CD4-positive, alpha-beta T cell treated with Interleukin-12 subunit alpha and Interleukin-12 subunit beta, for 1 hour (primary cell): Measurements from ENCODE around the gene DBNDD1.

ENCODE experiments used
- DNase-seq: peaks from one replicate; pipeline ENCODE4 v3.0.0-alpha.2; 2020

Gene DBNDD1

DNA sequence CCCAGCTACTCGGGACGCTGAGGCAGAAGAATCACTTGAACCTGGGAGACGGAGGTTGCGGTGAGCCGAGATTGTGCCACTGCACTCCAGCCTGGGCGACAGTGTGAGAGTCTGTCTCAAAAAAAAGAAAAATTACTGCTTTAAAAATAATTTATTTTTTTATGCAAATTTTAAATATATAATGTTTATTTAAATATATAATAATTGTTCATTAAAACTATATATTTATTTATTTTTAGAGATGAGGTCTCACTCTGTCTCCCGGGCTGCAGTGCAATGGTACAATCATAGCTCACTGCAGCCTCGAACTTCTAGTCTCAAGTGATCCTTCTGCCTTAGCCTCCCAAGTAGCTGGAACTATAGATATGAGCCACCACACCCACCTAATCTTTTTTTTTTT, 15.2 kb upstream of the DBNDD1 start:
- DNase-seq = no peak

DNA sequence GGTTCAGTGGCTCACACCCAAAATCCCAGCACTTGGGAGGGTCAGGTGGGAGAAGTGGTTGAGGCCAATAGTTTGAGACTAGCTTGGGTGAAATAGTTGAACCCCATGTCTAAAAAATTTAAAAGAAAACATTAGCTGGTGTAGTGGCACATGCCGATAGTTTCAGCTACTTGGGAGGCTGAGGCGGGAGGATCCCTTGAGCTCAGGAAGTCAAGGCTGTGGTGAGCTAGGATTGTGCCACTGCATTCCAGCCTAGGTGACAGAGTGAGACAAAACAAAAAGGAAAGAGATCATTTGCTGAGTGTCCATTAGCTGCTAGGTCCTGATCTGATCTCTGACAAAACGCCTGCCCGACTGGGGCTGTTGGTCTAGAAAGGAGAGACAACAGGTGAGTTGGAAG, 14.1 kb upstream of the DBNDD1 start:
- DNase-seq = no peak

DNA sequence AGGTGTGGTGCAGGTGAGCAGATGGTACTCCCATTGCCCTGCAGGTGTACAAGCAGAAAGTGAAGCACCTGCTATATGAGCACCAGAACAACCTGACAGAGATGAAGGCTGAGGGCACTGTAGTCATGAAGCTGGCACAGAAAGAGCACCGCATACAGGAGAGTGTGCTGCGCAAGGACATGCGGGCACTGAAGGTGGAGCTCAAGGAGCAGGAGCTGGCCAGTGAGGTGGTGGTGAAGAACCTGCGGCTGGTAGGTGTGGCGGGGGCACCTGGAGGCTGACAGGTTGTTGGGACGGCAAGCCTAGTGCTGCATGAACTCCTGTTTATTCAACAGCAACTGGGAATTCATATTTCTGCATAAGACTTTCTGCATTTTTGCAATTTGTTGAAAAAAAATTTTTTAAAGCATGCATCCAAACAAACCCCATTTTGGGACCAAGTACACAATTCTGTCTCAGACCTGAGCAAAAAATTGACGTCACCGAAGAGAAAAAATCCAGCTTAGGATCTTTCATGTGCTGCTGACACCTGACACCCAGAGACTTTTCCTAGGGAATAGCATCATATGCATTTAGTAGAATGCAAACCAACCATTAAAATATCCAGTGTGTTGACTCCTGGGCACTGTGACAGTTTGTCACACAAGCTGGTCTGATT, 13.5 kb upstream of the DBNDD1 start:
- no peak for DNase-seq

DNA sequence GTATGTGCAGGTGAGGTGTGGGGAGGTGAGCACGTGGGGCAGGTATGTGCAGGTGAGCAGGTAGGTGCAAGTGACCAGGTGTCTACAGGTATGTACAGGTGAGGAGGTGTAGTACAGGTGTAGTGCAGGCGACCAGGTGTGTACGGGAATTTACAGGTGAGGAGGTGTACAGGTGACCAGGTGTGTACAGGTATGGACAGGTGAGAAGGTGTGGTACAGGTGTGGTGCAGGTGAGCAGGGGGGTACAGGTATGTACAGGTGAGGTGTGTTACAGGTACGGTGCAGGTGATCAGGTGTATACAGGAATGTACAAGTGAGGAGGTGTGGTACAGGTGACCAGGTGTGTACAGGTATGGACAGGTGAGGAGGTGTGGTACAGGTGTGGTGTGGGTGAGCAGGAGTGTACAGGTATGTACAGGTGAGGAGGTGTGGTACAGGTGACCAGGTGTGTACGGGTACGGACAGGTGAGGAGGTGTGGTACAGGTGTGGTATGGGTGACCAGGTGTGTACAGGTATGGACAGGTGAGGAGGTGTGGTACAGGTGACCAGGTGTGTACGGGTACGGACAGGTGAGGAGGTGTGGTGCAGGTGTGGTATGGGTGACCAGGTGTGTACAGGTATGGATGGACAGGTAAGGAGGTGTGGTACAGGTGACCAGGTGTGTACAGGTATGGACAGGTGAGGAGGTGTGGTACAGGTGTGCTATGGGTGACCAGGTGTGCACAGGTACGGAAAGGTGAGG, 12.8 kb upstream of the DBNDD1 start:
- no peak for DNase-seq

DNA sequence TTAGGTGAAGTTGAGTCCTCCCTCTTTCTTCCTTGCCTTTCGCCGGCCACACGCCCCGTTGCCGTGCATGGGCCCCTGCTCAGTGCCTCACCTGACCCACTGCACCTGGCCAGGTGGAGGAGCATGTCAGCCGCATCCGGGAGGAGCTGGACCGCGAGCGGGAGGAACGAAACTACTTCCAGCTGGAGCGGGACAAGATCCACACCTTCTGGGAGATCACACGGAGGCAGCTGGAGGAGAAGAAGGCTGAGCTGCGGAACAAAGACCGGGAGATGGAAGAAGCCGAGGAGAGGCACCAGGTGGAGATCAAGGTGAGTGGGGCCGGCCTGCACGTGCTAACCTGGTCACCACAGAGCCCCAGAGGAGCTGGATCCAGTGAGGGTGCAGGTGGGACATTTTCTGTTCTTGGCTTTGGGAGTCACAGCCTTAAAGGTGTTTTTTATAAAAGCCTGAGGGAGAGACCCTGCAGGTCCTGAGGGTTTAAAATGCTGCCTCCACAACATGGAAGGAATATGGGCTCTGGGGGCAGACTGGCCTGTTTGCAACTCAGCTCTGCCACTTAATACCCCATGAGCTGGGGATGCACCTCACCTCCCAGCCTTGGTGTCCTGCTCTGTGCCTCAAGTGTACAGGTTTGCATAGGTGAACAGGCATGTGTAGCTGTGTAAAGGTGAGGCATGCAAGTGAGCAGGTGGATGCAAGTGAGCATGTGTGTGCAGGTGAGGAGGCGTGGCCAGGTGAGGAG, 12.1 kb upstream of the DBNDD1 start:
- no peak for DNase-seq

DNA sequence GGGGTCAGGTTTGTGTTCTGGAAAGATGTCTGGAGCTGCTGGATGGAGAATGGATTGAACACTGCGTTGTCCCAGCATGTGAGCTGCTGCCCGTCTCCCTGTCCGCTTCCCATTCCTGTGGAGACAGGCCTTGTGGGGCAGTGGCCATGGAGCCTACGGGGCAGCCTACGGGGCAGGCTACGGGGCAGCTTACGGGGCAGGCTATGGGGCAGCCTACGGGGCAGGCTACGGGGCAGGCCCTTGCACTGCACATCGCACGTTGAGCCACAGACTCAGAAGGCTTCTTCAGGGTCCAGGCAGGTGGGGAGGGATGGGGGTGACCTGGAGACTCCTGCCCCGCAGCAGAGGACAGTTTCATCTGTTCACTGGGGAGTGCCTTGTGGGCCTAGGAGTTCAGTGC, 9.7 kb upstream of the DBNDD1 start:
- no peak for DNase-seq

DNA sequence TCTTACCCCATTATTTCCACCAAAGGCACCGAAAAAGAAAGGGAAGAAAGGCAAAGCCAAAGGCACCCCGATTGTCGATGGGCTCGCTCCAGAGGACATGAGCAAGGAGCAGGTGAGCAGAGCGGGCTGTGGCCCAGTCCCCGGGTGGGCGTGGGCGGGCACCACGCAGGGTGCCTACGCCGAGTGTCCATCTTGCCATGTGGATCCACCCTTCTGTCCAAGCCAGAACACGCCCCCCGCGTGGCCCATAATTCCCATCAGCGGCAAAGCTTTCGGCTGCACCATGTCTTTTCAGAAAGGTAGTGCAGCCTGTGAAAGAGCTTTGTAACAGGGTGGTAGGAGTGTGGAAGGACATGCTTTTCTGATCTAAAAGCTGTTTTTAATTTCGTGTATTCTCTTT, 8.4 kb upstream of the DBNDD1 start:
- no peak for DNase-seq

DNA sequence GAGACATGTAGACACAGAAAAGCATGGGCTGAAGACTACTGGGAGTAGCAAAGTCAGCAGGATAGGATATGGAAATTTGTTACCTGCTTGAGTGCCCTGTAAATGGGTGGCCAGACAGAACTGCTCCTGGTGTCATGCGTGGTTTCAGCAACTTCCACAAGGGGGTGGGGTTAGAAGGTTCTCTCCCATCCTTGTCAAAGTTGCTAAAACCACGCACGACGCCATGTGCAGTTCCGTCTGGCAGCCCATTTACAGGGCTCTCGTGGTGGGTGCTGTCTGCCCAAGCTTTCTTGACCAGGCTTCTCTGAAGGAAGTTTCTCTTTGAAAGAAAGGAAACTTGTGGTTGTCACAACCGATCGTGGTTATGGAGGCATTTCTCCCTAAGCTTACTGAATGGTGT, 6.9 kb upstream of the DBNDD1 start:
- DNase-seq = peak; percentile 14

DNA sequence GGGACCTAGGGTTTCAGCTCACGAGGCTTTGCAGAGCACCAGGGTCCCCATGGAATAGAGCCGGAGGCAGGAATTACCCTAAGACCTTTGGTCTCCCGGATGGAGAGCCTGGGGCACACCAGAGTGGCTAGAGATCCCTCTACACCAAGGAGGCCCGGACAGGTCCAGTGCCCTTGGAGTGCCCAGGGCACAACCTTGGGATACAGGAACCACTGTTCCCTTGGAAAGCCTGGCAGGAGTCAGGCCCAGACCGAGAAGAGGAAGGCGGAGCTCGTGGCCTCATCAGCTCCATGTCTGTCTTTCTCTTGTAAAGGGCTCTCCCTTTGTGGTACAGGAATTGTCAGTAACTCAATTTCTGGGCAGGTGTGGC, 3.8 kb upstream of the DBNDD1 start:
- DNase-seq = no peak

DNA sequence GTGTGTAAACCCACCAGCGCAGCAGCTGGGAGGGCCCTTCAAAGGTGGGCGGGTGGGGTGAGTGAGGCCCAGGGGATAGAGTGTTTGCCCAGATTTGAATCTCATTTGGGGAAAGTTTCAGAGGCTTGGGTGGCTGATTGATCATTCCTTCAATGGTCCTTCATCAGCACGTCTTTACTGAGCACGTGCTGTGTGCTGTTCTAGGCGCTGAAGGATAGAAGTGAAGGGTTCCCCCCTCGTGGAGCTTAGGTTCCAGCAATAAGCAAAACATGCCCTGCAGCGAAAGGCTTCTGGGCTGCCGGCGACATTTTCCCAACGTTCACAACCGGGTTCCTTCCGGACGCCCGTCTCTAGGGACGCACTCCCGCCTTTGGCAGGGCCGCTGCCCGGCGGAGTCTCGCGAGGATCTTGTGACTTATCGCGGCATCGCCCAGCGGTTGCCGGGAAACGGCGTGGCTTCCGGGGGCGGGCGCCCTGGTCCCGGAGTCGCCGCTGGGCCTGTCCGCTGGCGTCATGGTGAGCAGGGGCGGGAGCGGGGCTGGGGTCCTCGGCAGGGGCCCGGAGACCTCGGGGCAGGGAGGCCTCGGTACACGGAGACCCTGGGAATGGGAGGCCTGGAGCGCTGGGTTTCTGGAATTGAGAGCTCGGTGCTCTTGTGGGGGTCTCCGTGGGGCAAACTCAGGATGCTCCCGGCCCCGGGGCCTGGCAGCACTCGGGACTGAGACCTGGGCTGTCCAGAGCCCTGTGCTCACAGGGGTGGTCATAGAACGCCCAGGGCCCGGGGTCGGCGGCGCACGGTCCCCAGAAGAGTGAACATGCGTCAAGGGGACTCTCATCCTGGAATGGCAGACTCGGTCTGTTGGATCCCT, 3.2 kb upstream of the DBNDD1 start:
- peak; percentile 84 for DNase-seq

DNA sequence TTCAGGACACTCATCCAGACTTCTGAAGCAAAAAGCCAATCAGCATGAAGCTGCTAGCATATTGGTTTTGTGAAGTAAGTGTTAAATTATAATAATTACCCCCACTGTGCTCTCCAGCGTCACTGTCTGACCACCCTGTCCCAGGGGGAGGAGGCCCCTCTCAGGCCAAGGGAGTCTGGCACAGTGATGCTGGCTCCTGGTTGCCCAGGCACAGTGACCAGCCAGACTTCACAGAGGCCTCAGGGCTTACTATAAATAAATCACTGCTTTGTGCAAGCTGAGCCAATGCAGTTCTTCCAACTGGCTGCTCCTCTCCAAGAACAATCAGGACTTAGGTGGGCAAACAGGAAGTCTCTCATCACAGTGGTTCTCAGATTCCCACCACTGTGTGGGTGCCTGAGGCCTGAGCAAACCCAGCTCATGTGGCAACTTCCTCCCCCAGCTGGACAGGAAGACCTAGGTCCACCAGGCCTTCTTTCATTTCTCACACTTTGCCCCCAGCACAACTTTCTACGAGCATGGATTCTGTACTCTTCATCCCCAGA, 1.7 kb upstream of the DBNDD1 start:
- DNase-seq = no peak

DNA sequence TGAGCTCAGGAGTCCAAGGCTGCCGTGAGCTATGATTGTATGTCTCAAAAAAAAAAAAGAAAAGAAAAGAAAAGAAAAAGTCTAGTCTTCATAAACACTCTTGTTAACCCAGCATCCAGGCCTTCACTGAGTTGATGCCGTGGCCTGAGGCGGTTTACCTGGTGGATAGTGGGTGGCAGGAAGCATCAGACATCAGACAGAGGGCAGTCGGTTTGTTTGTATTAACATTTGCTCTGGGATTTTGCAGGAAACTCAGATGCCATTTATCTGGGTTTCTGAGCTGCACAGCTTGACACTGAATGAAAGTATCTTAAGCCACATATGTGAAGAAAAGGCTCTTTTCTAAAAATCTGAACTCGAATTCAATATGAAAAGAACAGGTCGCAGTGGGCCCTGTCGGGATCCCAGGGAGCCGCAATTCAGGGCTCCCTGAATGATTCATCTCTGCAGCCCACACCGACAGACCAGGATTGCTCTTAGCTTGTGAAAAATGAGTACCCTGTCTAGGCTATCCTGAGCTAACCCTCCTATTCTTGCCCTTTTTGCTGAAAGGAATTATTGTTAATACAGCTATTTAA, 1.1 kb upstream of the DBNDD1 start:
- no peak for DNase-seq

DNA sequence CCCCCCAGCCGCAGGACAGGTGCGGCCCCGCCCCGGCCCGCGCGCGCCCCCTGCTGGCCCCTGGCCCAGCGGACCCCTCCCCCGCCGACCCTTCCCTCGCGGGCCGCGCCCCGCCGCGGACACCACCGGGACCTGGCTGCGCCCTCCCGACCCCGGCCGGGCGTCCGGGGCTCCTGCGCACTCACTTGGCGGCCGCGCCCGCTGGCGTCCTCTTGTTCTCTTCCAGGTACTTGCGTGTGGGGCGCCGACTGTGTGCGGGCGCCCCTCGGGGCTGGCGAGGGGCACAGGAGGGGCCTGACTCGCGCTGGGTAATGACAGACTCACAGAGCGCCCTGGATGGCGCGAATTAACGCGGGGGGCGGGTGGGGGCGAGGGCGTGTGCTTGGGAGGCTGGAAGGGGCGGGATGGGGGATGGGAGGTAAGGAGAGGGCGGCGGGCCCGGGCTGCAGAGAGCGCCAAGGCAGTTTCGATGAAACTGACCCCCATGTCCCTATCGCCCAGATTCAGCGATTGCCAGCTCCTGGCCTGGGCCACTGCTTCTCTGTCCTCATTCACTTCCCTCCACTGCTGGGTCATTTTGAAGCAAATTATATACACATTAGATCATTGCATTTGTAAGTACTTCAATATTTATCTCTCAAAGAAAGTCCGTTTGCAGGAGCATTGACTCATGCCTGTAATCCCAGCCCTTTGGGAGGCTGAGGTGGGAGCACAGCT, 445 bp upstream of the DBNDD1 start:
- DNase-seq = peak; percentile 64

DNA sequence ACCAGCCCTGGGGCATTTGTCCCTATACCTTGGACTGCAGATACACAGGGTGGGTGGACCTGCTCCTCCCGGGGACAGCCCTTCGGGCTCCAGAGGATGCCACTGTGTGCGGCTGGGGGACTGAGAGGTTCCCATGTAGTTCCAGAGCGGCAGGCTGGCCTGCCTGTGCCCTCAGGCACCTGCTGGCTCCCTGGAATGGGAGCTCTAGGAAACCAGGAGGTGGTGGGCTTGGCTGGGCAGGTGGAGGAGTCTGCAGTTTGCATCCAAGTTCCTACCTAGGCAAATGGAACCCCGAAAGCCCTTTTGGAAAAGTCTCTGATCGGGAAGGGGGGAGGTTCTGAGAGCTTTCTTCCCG, 982 bp downstream of the DBNDD1 start:
- no peak for DNase-seq

DNA sequence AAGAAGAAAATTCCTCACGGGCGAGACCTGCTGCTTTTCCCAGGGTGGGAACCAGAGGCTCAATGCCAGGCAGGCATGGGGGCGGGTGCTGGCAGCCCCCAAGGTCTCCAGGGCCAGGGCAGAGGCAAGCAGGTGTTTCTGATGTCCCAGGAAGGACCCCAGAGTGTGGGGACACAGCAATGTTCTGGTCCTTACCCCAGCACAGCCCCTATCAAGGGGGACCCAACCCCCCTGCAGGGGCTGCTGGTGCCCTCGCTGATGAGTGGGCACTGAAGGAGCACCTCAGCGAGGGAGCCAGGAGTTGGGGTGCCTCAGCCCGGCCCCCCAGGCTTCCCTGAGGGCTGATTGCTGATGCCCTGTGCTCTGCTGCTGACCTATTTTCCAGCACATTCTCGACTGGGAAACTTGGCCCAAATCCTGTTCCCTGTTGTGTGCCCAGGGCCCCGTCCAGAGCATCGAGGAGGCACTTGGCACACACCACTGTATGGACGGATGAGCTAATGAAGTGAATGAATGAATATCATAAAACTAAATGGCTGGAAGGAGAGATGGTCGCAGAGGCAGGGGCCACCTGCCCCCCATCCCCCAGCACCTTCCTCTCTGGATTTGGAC, 2.8 kb downstream of the DBNDD1 start:
- no peak for DNase-seq

DNA sequence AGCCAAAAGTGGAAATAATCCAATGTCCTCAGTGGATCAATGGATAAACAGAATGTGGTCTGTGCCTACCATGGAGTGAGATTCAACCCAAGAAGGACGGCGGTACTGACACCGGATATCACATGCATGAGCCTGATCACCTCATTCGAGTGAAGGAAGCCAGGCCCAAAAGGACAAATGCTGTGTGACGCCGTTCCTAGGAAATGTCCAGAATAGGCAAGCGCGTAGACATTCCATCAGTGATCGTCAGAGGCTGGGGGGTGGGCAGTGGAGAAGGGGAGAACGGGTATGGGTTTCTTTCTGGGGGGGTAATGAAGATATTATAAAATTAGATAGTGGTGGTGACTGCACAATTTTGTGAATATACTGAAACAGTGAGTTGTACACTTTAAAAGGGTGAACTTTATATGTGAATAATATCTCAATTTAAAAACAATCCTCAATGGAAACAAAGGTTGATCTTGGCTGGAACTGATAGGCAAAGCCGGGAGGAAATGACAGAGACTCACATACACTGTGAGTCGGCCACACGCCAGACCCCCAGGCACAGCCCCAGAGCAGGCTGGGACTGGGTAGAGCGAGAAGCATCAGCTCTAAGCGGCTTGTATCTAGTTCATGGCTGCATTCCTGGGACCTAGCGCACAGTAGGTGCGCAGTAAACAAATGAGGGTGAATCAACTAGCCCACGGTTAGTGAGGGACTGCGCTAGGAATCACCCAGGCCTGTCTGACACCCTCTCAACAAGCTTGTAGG, 3.5 kb downstream of the DBNDD1 start:
- no peak for DNase-seq

DNA sequence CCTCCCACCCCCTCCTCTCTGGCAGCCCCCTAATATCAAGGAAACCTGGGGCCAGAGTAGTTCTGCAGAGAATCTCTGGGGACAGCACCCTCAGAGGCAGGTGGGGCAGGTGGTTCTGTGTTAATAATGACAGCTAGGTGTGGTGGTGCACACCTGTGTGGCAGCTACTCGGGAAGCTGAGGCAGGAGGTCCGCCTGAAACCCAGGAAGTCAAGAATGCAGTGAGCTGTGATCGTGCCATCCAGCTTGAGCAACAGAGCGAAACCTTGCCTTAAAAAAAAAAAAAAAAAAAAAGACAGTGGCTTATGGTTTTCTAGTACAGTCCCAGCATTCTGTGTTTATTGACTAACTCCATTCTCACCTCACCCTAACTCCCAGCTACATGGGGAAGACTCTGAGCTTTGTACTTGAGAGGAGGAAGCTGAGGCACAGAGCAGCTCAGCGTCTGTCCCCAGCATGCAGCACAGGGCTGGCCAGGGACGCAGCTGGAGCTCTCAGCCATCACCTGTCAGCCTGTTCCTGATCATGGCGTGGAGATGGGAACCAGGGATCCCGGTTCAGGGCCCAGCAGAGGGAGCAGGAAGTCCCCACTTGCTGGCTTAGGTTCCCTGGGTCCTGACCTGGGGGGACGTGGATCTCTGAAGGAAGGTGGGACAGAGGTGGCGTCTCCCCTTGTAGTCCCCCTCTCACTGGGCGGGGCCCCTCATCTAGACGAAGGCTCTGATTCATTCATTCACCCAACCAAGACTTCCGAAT, 6.1 kb downstream of the DBNDD1 start:
- no peak for DNase-seq

DNA sequence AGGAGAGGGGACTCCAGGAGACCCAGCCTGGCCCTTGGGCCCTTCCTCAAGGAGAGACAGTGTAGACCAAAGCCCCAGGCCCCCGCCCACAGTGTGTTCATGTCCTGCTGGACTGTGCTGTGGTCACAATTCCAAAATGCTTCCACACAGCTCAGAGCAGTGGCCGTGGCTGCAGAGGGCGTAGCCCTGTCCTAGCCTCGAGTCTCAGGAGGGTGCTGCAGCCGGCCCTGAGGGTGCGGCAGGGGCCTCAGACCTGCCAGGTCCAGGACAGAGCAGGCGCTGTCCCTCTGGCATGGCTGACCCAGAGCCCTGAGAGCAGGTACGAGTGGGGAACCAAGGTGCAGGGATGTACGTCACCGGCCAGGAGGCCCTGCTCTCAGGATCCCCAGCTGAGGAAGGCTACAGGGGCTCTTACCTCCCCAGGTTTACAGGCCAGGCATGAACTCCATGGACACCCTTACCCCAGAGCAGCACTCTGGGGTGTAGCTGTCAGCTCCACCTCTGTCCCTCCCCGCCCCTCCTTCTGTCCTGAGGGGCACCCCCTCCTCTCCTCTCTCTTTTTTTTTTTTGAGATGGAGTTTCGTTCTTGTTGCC, 7.3 kb downstream of the DBNDD1 start:
- no peak for DNase-seq

DNA sequence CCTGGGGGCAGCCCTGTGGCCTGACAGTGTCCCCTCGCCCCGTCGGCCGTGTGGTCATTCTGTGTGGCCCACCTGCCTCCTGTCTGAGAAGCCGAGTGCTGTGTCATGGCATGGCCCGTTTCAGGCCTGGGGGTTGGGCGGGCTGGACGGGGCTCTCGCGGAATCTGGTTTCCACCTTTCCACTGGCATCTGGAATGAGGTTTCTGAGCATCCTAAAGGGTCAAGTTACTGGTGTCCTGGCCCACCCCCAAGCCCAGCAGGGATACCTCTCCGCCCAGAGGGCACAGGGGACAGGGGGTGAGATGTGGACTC, 7.8 kb downstream of the DBNDD1 start:
- no peak for DNase-seq
